EH (cell line): ENCODE measurements around the gene OR11H7.
A peak's percentile ranks its signal among the peaks of the same experiment; 100 is the strongest.
"Not testable (repeated sequence)": the region's sequence is repeated elsewhere in the genome, so short reads cannot be mapped to it uniquely, and the experiment has no call there.

Experiments used
- DNase-seq: peaks from one replicate; pipeline ENCODE4 v3.0.0-alpha.2; 2015; ENCODE audit warnings: low read depth

OR11H7 gene

DNA sequence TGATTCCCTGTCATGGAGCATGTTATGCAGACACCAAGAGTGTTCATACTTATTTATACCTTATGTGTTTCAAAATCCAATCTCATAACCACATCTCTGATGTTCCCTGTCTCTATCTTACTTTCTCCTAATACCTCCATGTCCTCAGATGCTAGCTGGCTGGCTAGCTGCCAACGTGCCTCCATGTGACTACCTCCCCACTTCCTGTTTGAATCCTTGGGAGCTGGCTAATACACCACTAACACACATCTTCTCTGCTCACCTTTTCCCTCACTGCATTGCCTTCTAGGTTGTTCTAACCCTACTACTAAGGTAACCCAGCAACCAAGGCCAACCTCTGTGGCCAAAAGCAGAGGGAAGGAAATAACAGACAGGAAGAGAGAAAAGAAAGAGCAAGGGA, 49.6 kb downstream of the OR11H7 start:
- DNase-seq, result peak; percentile 38

DNA sequence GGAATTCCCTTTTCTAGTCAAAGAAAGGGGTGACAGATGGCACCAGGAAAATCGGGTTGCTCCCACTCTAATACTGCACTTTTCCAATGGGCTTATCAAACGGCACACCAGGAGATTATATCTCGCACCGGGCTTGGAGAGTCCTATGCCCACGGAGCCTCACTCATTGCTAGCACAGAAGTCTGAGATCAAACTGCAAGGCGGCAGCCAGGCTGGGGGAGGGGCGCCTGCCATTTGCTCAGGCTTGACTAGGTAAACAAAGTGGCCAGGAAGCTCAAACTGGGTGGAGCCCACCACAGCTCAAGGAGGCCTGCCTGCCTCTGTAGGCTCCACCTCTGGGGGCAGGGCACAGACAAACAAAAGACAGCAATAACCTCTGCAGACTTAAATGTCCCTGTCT, 51.5 kb downstream of the OR11H7 start:
- DNase-seq, result not testable (repeated sequence)
